Measurements from ENCODE around the gene SLC12A7. TPM values are rescaled to one million over a fixed set of nuclear protein-coding genes. Genes with fewer than 3 reads are reported as not detected.

Gene SLC12A7
- total and polyA plus RNA-seq, 11 donors, result 66.3 to 159 (median 128) TPM

DNA sequence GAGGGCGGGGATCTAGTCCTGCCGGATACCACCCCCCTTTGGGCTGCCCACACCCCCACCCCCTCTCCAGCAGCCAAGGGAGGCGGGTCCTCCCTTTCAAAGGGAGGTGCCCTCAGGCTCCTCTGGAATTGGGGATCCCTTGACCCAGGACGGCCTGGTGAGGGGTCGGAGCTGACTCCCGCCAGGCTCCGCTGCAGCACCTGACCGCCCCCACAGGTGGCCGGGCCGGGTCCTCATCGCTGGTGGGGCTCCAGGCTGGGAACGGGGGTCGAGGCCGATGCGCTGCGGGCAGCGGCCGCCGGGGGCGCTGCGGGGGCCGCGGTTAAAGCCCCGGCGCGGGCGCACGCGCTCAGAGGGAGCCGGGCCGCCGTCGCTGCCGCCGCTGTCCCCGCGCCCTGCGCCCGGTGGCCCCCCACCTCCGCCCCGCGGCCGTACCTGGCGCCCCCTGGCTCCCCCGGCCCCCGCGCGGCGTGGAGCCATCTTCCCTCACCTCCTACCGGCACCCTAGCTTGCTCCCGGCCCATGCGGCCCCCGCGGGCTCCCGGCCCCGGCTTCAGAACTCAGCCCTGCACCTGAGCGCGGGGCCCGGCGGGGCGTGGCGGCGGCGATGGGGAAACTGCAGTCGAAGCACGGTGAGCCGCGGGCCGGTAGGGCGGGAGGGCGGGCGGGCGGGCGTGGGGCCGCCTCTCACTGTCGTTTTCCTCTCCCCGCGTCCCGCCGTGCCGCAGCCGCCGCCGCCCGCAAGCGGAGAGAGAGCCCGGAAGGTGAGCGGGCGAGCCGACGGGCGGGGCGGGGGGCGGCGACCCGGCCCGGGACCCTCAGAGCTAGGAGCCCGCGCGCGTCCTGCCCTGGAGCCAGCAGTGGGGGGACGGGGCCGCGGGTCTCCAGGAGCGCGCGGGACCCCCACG, 103.2 kb downstream of the SLC12A7 start, which contains the start of gene NKD2:
Gene NKD2, plus strand, starts transcription at position 352 of the 908 bp plus-strand sequence. Its CDS starts 256 bp downstream, at position 608.
- H3K27me3 ChIP-seq, result peaks cover 6 to 58% (median 11%) of the 10 kb centered on the region in 9 donors
- no peaks in the 10 kb centered on the region for H3K36me3 ChIP-seq
- intact Hi-C loops (cut with DNase I), result loop anchor here in 6 of 10 donors (5.0 to 10.0 kb wide), 3 partner anchors 84 to 136 kb away; no protein-coding TSS in a partner anchor
- 0 to 10% (median 2%) methylated on average over 7 to 108 of the region's 108 CpGs for WGBS, 4 donors
- H3K9me3 ChIP-seq, result no peaks in the 10 kb centered on the region
- H3K4me3 ChIP-seq, result peak within 1 kb of the TSS; percentile 42 to 68 (median 57)
- DNase-seq (peak; percentile 15 to 75 (median 38)), ATAC-seq (peak in 1 of 4 donors; percentile 43)
- TF ChIP-seq, protein P1, sequence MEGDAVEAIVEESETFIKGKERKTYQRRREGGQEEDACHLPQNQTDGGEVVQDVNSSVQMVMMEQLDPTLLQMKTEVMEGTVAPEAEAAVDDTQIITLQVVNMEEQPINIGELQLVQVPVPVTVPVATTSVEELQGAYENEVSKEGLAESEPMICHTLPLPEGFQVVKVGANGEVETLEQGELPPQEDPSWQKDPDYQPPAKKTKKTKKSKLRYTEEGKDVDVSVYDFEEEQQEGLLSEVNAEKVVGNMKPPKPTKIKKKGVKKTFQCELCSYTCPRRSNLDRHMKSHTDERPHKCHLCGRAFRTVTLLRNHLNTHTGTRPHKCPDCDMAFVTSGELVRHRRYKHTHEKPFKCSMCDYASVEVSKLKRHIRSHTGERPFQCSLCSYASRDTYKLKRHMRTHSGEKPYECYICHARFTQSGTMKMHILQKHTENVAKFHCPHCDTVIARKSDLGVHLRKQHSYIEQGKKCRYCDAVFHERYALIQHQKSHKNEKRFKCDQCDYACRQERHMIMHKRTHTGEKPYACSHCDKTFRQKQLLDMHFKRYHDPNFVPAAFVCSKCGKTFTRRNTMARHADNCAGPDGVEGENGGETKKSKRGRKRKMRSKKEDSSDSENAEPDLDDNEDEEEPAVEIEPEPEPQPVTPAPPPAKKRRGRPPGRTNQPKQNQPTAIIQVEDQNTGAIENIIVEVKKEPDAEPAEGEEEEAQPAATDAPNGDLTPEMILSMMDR (IDR thresholded peaks at IDR 0.05), result peak; percentile 20 to 84 (median 62)
- TF ChIP-seq POLR2A (IDR thresholded peaks at IDR 0.05), result no peak
- H3K27ac ChIP-seq, result no peak within 1 kb of the TSS
- H3K4me1 ChIP-seq, result peaks cover 0 to 50% (median 24%) of the 10 kb centered on the region in 12 donors

DNA sequence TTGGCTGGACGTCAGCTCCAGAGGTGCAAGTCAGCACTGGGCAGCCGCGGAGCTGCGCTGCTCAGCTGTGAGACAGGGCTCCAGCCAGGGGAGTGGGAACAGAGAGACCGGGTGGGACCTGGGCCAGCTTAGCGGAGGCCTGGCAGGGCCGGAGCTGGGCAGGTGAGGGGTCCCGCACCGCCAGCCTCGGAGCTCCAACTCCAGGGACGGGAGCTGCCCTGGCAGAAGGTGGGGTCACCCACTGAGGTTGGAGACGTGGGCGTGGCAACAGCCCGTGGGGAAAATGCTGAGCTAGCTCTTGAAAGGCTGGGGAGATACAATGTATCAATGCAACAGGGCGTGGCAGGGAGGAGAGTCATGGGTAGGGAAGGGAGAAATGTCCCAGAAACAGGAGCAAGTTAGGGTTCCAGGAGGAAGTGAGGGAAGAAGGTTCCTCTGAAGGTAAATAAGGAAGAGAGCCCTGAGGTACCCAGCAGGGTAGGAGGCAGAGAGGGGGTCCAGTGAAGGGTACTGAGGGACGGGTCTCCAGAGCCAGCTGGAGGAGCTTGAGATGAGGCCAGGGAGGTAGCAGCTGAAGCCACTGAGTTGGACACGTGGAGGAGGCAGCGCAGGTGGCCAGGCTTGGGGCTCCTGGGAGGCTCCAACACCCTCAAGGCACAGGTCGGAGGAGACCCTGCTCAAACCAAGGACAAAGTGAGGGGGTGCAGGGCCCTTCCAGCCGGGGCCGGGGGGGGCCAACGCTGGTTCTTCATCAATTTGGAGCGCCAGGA, 104.0 kb downstream of the SLC12A7 start:
- H3K4me3 ChIP-seq, result peak overlapping the region in 1 of 12 donors; percentile 64
- peak; percentile 6 to 54 (median 28) for DNase-seq
- H3K4me1 ChIP-seq, result peaks cover 0 to 53% (median 26%) of the 10 kb centered on the region in 12 donors
- TF ChIP-seq POLR2A (IDR thresholded peaks at IDR 0.05), result no peak
- TF ChIP-seq, protein P1 (IDR thresholded peaks at IDR 0.05), result no peak
- H3K36me3 ChIP-seq, result no peaks in the 10 kb centered on the region
- intact Hi-C loops (cut with DNase I), result loop anchor here in 7 of 10 donors (2.0 to 10.0 kb wide), 4 partner anchors 83 to 137 kb away; no protein-coding TSS in a partner anchor
- H3K27me3 ChIP-seq, result peaks cover 6 to 58% (median 11%) of the 10 kb centered on the region in 9 donors
- WGBS, 4 donors, result 68 to 86% (median 71%) methylated on average over 20 to 23 of the region's 23 CpGs
- H3K27ac ChIP-seq, result no peak overlapping the region
- no peaks in the 10 kb centered on the region for H3K9me3 ChIP-seq
- ATAC-seq, result no peak

DNA sequence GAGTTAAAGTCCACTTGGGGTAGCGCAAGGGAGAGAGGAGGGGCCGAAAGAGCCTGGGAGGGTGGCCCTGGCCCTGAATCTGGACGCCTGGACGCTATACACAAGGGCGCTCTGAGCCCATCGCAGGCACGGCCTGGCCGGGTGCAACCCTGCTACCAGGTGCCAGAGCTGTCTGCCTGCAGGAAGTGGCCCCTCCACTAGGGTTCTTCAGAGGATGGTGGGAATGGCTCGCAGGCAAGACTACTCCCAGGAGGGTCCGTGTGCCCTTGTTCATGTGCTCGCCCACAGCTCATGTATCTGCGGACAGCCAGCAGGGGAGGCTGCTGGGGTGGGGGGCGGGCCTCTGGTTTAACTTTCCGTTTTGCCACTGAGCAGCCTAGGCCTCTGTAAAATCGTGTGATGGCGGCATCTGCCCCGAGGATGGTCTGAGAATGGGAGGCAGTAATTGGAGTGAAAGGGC, 104.6 kb downstream of the SLC12A7 start:
- peaks cover 6 to 58% (median 11%) of the 10 kb centered on the region in 9 donors for H3K27me3 ChIP-seq
- no peaks in the 10 kb centered on the region for H3K36me3 ChIP-seq
- DNase-seq, result peak in 2 of 5 donors; percentile 15 to 41
- ATAC-seq, result no peak
- intact Hi-C loops (cut with DNase I), result loop anchor here in 7 of 10 donors (2.0 to 10.0 kb wide), 4 partner anchors 82 to 138 kb away; no protein-coding TSS in a partner anchor
- no peaks in the 10 kb centered on the region for H3K9me3 ChIP-seq
- TF ChIP-seq, protein P1 (IDR thresholded peaks at IDR 0.05), result no peak
- H3K4me1 ChIP-seq, result peaks cover 0 to 53% (median 26%) of the 10 kb centered on the region in 12 donors
- H3K27ac ChIP-seq, result no peak overlapping the region
- 89 to 92% (median 90%) methylated on average over 17 of the region's 17 CpGs for WGBS, 4 donors
- H3K4me3 ChIP-seq, result no peak overlapping the region

All from heart left ventricle (tissue), 16 donors.